Brain microvascular endothelial cell (primary cell): ENCODE results near the gene SLC38A9.

Experiments used
- DNase-seq: peaks from one replicate; pipeline ENCODE4 v3.0.0-alpha.2; 2020
- H3K27ac ChIP-seq: fragments of 250-450 bp; sonication (Bioruptor Pico); 2 replicates; pipeline ENCODE4 v1.5.1; 2020; ENCODE audit warnings: mild to moderate bottlenecking, moderate library complexity
- H3K27me3 ChIP-seq: fragments of 250-450 bp; sonication (Bioruptor Pico); replicated peaks from 2 replicates; pipeline ENCODE4 v1.5.1; 2020; ENCODE audit warnings: mild to moderate bottlenecking
- H3K36me3 ChIP-seq: fragments of 250-450 bp; sonication (Bioruptor Pico); replicated peaks from 2 replicates; pipeline ENCODE4 v1.5.1; 2020; ENCODE audit warnings: mild to moderate bottlenecking
- H3K4me3 ChIP-seq: 2 replicates; pipeline ENCODE4 v1.5.1; 2011; ENCODE audit warnings: low read depth, mild to moderate bottlenecking, control low read depth, low read length, moderate library complexity
- in situ Hi-C: cut with HindIII; loops from 2 replicates; pipeline ENCODE4 v1.10.0; 2017; ENCODE audit warnings: low sequenced_read_pairs, low pct_ligation_motif_present
- TF ChIP-seq, protein P1 (sequence below): IDR thresholded peaks from 2 replicates; pipeline ENCODE4 v1.5.1; 2011; ENCODE audit warnings: low read depth, mild to moderate bottlenecking, moderate library complexity, low read length, control low read depth, inconsistent platforms; ENCODE audit errors: missing control alignments

Gene SLC38A9

GRCh38 chr5:55749387-55749786 lies 37.3 kb upstream of the SLC38A9 start:
- Histone ChIP-seq H3K27me3 (no peaks in the 10 kb centered on the region), H3K4me3 (no peak overlapping the region), H3K27ac (no peak overlapping the region), H3K36me3 (no peaks in the 10 kb centered on the region)
- no peak for DNase-seq
- TF ChIP-seq, protein P1, sequence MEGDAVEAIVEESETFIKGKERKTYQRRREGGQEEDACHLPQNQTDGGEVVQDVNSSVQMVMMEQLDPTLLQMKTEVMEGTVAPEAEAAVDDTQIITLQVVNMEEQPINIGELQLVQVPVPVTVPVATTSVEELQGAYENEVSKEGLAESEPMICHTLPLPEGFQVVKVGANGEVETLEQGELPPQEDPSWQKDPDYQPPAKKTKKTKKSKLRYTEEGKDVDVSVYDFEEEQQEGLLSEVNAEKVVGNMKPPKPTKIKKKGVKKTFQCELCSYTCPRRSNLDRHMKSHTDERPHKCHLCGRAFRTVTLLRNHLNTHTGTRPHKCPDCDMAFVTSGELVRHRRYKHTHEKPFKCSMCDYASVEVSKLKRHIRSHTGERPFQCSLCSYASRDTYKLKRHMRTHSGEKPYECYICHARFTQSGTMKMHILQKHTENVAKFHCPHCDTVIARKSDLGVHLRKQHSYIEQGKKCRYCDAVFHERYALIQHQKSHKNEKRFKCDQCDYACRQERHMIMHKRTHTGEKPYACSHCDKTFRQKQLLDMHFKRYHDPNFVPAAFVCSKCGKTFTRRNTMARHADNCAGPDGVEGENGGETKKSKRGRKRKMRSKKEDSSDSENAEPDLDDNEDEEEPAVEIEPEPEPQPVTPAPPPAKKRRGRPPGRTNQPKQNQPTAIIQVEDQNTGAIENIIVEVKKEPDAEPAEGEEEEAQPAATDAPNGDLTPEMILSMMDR, result no peak
- in situ Hi-C loops, result no loop called here

- Histone ChIP-seq H3K4me3 (no peak overlapping the region), H3K27me3 (no peaks in the 10 kb centered on the region), H3K27ac (no peak overlapping the region), H3K36me3 (no peaks in the 10 kb centered on the region)
- DNase-seq, result no peak
- in situ Hi-C loops, result no loop called here
- TF ChIP-seq, protein P1, result no peak
Measured at GRCh38 chr5:55747778-55748318, 35.7 kb upstream of the SLC38A9 start.

DNA sequence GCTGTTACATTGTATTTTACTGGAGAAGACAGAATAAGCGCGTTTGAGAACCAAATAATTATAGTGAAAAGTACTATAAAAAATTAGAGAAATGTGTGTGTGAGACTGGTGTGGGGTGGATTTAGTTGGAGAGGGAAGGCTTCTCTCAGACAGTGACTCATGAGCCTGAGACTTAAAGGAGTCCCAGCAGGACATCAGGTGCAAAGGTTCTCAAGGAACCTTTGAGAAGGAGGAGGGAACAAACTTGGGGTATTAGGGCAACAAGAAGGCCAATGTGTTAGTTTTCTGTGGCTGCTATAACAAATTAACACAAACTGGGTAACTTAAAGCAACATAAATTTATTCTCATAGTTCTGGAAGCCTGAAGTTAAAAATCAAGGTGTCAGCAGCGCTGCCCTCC lies 30.7 kb upstream of the SLC38A9 start:
- in situ Hi-C loops, result no loop called here

DNA sequence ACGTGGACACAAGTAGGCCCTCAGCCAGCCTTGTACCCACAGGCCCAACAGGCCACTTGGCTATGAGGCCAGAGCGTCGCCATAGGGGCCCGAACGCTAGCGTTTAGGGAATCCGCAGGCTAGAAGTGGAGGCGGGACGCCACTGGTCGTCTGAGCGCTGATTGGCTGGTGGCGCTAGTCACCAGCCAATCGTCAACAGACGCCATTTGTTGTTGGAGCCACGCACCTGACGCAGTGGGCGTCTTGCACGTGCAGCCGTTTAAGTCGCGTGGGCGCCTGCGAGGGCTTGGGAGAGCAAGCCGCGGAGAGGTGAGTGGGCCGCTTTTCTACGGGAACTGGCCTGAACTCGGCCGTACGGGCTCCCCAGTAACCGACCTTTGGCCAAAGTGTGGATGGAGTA lies 25.7 kb upstream of the SLC38A9 start, which contains the start of gene DDX4:
DDX4 (plus strand) TSS at position 269 of the 400 bp plus-strand sequence. CDS start 903 bp downstream, outside the sequence.
- Histone ChIP-seq H3K27me3 (no peaks in the 10 kb centered on the region), H3K4me3 (no peak within 1 kb of the TSS), H3K27ac (no peak within 1 kb of the TSS), H3K36me3 (no peaks in the 10 kb centered on the region)
- TF ChIP-seq, protein P1, result no peak
- no peak for DNase-seq
- in situ Hi-C loops, result no loop called here

More for the DNA sequence above, 30.7 kb upstream of the SLC38A9 start:
- Histone ChIP-seq H3K27ac (no peak overlapping the region), H3K4me3 (no peak overlapping the region), H3K36me3 (no peaks in the 10 kb centered on the region), H3K27me3 (no peaks in the 10 kb centered on the region)
- TF ChIP-seq, protein P1, result no peak
- DNase-seq, result no peak

GRCh38 chr5:55734658-55735057 lies 22.5 kb upstream of the SLC38A9 start:
- Histone ChIP-seq H3K4me3 (no peak overlapping the region), H3K27ac (no peak overlapping the region), H3K27me3 (no peaks in the 10 kb centered on the region), H3K36me3 (no peaks in the 10 kb centered on the region)
- in situ Hi-C loops, result no loop called here
- TF ChIP-seq, protein P1, result no peak
- no peak for DNase-seq

DNA sequence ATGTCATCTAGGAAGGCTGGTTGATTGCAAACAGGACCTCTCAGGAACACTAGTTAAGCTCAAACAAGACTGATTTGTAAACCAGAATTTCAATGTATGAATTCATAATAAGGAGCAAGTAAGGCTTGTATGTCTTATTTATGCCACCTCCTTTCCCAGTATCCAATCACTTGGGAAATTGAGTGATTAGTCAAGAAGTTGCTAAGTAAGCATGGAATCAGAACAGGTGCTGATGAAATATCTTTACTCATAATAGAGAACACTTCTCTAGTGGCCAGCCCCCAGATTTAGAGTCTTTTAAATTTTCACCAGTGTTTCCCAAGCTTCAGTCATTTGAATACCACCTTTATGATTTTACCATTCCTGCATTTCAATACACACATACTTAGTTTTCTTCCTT lies 20.5 kb upstream of the SLC38A9 start:
- in situ Hi-C loops, result no loop called here
- no peak overlapping the region for H3K27ac ChIP-seq
- no peaks in the 10 kb centered on the region for H3K36me3 ChIP-seq
- no peak for DNase-seq
- no peak overlapping the region for H3K4me3 ChIP-seq
- no peaks in the 10 kb centered on the region for H3K27me3 ChIP-seq
- TF ChIP-seq, protein P1, result no peak
